ENCODE measurements around the gene SHISA9.

GRCh38 chr16:13036600-13036999 lies 135.2 kb downstream of the SHISA9 start:
- TF ChIP-seq CTCF (conservative IDR thresholded peaks at IDR 0.05; ENCODE audit: low read depth, low read length): no peak
- TF ChIP-seq SMC3 (IDR thresholded peaks at IDR 0.05; ENCODE audit: low read depth, low read length): no peak
- TF ChIP-seq MAFK (IDR thresholded peaks at IDR 0.05; ENCODE audit: low read depth, low read length): no peak
- no peak for TF ChIP-seq CEBPB (IDR thresholded peaks at IDR 0.05; ENCODE audit: low read depth, low read length)
- no peak for TF ChIP-seq RCOR1 (IDR thresholded peaks at IDR 0.05; ENCODE audit: insufficient replicate concordance, low read length)
- TF ChIP-seq, protein P1, sequence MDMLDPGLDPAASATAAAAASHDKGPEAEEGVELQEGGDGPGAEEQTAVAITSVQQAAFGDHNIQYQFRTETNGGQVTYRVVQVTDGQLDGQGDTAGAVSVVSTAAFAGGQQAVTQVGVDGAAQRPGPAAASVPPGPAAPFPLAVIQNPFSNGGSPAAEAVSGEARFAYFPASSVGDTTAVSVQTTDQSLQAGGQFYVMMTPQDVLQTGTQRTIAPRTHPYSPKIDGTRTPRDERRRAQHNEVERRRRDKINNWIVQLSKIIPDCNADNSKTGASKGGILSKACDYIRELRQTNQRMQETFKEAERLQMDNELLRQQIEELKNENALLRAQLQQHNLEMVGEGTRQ (IDR thresholded peaks at IDR 0.05; ENCODE audit: low read depth, low read length): no peak
- no peak for TF ChIP-seq POLR2A (IDR thresholded peaks at IDR 0.05; ENCODE audit: low read depth, low read length)
- no peak for TF ChIP-seq FOS (IDR thresholded peaks at IDR 0.05; ENCODE audit: low read depth, low read length)
